ENCODE results near the gene DCLRE1B. TPM values are rescaled to one million over a fixed set of nuclear protein-coding genes. Genes with fewer than 3 reads are reported as not detected.

Gene DCLRE1B
- total and polyA plus RNA-seq, 9 of the 15 experiments (the other 6 are each of a cell fraction or from before 2014, with no cell fraction given): 10.6 to 28.8 (median 17.2) TPM

- no peak for TF ChIP-seq SREBF1 (IDR thresholded peaks at IDR 0.05; ENCODE audit: borderline replicate concordance, low read depth, low read length)
- peak; percentile 29 to 87 for TF ChIP-seq AFF1 (IDR thresholded peaks at IDR 0.05; ENCODE audit: low read depth in 1 of 2, partially characterized antibody in 2 of 2)
- no peak for TF ChIP-seq HNRNPK (IDR thresholded peaks at IDR 0.05; ENCODE audit: low read depth, low read length, poor library complexity, severe bottlenecking)
- TF ChIP-seq RB1 (IDR thresholded peaks at IDR 0.05; ENCODE audit: low read depth): peak; percentile 69; the same call in 1 of the 2 replicates
- TF ChIP-seq ZNF165 (CRISPR knock-in tag; IDR thresholded peaks at IDR 0.05; ENCODE audit: borderline replicate concordance): no peak
- no peak for TF ChIP-seq TFE3 (CRISPR knock-in tag; IDR thresholded peaks at IDR 0.05)
- TF ChIP-seq ILF3 (IDR thresholded peaks at IDR 0.05; ENCODE audit: borderline replicate concordance): 0 out of 2 replicates have a peak, but pooled peaks have one; percentile 66
- peak in 2 of 3 experiments; percentile 29 to 69 for TF ChIP-seq YY1 (IDR thresholded peaks at IDR 0.05; ENCODE audit: borderline replicate concordance in 1 of 3, control insufficient read depth in 1 of 3, extremely low read depth in 1 of 3, insufficient read depth in 3 of 3, insufficient read length in 1 of 3, insufficient replicate concordance in 2 of 3, low read depth in 1 of 3, low read length in 2 of 3)
- no peak for TF ChIP-seq RNF219 (CRISPR knock-in tag; IDR thresholded peaks at IDR 0.05)
- TF ChIP-seq KHSRP (IDR thresholded peaks at IDR 0.05): peak; percentile 88
- TF ChIP-seq BHLHE40 (IDR thresholded peaks at IDR 0.05; ENCODE audit: low read length): peak; percentile 99
- TF ChIP-seq ZNF124 (CRISPR knock-in tag; IDR thresholded peaks at IDR 0.05): no peak
- no peak for TF ChIP-seq PTTG1 (tag; IDR thresholded peaks at IDR 0.05; ENCODE audit: low read depth)
- TF ChIP-seq STAT5A (IDR thresholded peaks at IDR 0.05; ENCODE audit: borderline replicate concordance, low read length): peak; percentile 100
- TF ChIP-seq TGIF2 (CRISPR knock-in tag; IDR thresholded peaks at IDR 0.05): no peak
- peak; percentile 95 for TF ChIP-seq NFE2 (IDR thresholded peaks at IDR 0.05; ENCODE audit: low read depth)
- no peak for TF ChIP-seq LARP7 (IDR thresholded peaks at IDR 0.05)
- TF ChIP-seq L3MBTL2 (IDR thresholded peaks at IDR 0.05): peak; percentile 92
These were observed 8.9 kb downstream of the DCLRE1B start (continued) for GRCh38 chr1:113913887-113914664.

Measured in K562 (cell line).